Smooth muscle cell (in vitro differentiated cells): Measurements from ENCODE around the gene OXGR1. TPM values are rescaled to one million over a fixed set of nuclear protein-coding genes. Genes with fewer than 3 reads are reported as not detected.

ENCODE experiments used
- DNase-seq: peaks from one replicate; lab custom pipeline; 2025; ENCODE audit not compliant: unreplicated experiment; lab: John Stamatoyannopoulos, UW
- H2AFZ ChIP-seq: fragments of 200-600 bp; sonication (generic); 2 replicates; pipeline ENCODE4 v1.6.0; 2016; ENCODE audit warnings: antibody characterized with exemption, low read depth, mild to moderate bottlenecking
- H3F3A ChIP-seq: fragments of 200-600 bp; sonication (generic); 2 replicates; pipeline ENCODE4 v1.6.0; 2017; ENCODE audit warnings: antibody characterized with exemption, low read depth
- H3K27ac ChIP-seq: fragments of 200-600 bp; sonication (generic); 2 replicates; pipeline ENCODE4 v1.5.1; 2016; ENCODE audit warnings: low read depth, mild to moderate bottlenecking
- H3K27me3 ChIP-seq: fragments of 200-600 bp; sonication (generic); 2 replicates; pipeline ENCODE4 v1.6.1; 2016; ENCODE audit warnings: low read depth, mild to moderate bottlenecking
- H3K36me3 ChIP-seq: fragments of 200-600 bp; sonication (generic); 2 replicates; pipeline ENCODE4 v1.5.1; 2016; ENCODE audit warnings: low read depth
- H3K4me1 ChIP-seq: fragments of 200-600 bp; sonication (generic); 2 replicates; pipeline ENCODE4 v1.5.1; 2016; ENCODE audit warnings: low read depth
- H3K4me2 ChIP-seq: fragments of 200-600 bp; sonication (generic); 2 replicates; pipeline ENCODE4 v1.6.0; 2016; ENCODE audit warnings: mild to moderate bottlenecking
- H3K4me3 ChIP-seq: fragments of 200-600 bp; sonication (generic); 2 replicates; pipeline ENCODE4 v1.5.1; 2016; ENCODE audit warnings: mild to moderate bottlenecking
- H3K79me2 ChIP-seq: fragments of 200-600 bp; sonication (generic); 2 replicates; pipeline ENCODE4 v1.6.0; 2016; ENCODE audit warnings: low read depth, mild to moderate bottlenecking
- H3K9ac ChIP-seq: fragments of 200-600 bp; sonication (generic); 2 replicates; pipeline ENCODE4 v1.6.0; 2016; ENCODE audit warnings: low read depth
- H3K9me3 ChIP-seq: fragments of 200-600 bp; sonication (generic); replicated peaks from 2 replicates; pipeline ENCODE4 v1.5.1; 2016; ENCODE audit warnings: low read depth
- H4K20me1 ChIP-seq: fragments of 200-600 bp; sonication (generic); 2 replicates; pipeline ENCODE4 v1.6.0; 2016; ENCODE audit warnings: low read depth
- CTCF ChIP-seq: fragments of 200-600 bp; sonication (generic); IDR thresholded peaks from 2 replicates; pipeline ENCODE4 v1.5.1; 2017; ENCODE audit warnings: borderline replicate concordance, mild to moderate bottlenecking, antibody characterized with exemption; ENCODE audit not compliant: insufficient read depth, poor library complexity, severe bottlenecking
- WGBS: methylation state at CpG from one replicate; pipeline ENCODE4 v1.1.7; 2016; ENCODE audit warnings: low lambda C conversion rate; 5-methylcytosine and 5-hydroxymethylcytosine counted together
- polyA plus RNA-seq: library from polyadenylated mRNA; unstranded; fragments of >200 nt; fragmentation: Nextera tagmentation; extraction: Ambion mirVana; gene quantifications from 2 replicates; pipeline ENCODE4 v1.2.1, GENCODE V29; 2016
- total RNA-seq: library from RNA; depleted of rRNA; stranded (reverse); fragments of >200 nt; gene quantifications from 2 replicates; pipeline ENCODE4 v1.2.3, GENCODE V29; 2014

OXGR1 gene
- total and polyA plus RNA-seq, 2 experiments from 2014 or later = 1.4 TPM; not detected in 1

GRCh38 chr13:96996107-96996506, 1.8 kb upstream of the OXGR1 start:
- no peak overlapping the region for H2AFZ ChIP-seq
- H3K4me2 ChIP-seq = no peak overlapping the region
- no peak overlapping the region for H3K27ac ChIP-seq
- no peaks in the 10 kb centered on the region for H3F3A ChIP-seq
- TF ChIP-seq CTCF = no peak
- H4K20me1 ChIP-seq = no peaks in the 10 kb centered on the region
- DNase-seq = no peak
- WGBS = 65% methylated on average over 4 of the region's 4 CpGs
- H3K9ac ChIP-seq = no peak overlapping the region
- no peaks in the 10 kb centered on the region for H3K79me2 ChIP-seq
- H3K9me3 ChIP-seq = no peaks in the 10 kb centered on the region
- no peak overlapping the region for H3K4me3 ChIP-seq
- H3K27me3 ChIP-seq = peaks cover 68% of the 10 kb centered on the region
- H3K4me1 ChIP-seq = peaks cover 6% of the 10 kb centered on the region
- H3K36me3 ChIP-seq = no peaks in the 10 kb centered on the region

- Histone ChIP-seq H3K4me1 (peaks cover 6% of the 10 kb centered on the region), H4K20me1 (no peaks in the 10 kb centered on the region), H3K79me2 (no peaks in the 10 kb centered on the region), H2AFZ (no peak overlapping the region), H3K4me3 (no peak overlapping the region), H3K4me2 (peak overlapping the region; percentile 86), H3F3A (no peaks in the 10 kb centered on the region), H3K36me3 (no peaks in the 10 kb centered on the region), H3K9ac (no peak overlapping the region), H3K27ac (no peak overlapping the region), H3K9me3 (no peaks in the 10 kb centered on the region), H3K27me3 (peaks cover 68% of the 10 kb centered on the region)
- no peak for DNase-seq
- no peak for TF ChIP-seq CTCF
- whole genome bisulfite sequencing = 51% methylated on average over 10 of the region's 10 CpGs
These were observed 575 bp upstream of the OXGR1 start for GRCh38 chr13:96994858-96995243.

GRCh38 chr13:96993634-96994016, 651 bp downstream of the OXGR1 start:
- Histone ChIP-seq H3K4me3 (peak overlapping the region; percentile 46), H3K4me1 (peaks cover 6% of the 10 kb centered on the region), H3K4me2 (peak overlapping the region; percentile 86), H2AFZ (no peak overlapping the region), H3K9me3 (no peaks in the 10 kb centered on the region), H4K20me1 (no peaks in the 10 kb centered on the region), H3F3A (no peaks in the 10 kb centered on the region), H3K9ac (no peak overlapping the region), H3K27ac (no peak overlapping the region), H3K79me2 (no peaks in the 10 kb centered on the region), H3K27me3 (peaks cover 66% of the 10 kb centered on the region), H3K36me3 (no peaks in the 10 kb centered on the region)
- DNase-seq = no peak
- TF ChIP-seq CTCF = no peak
- WGBS = 33% methylated on average over 8 of the region's 8 CpGs

GRCh38 chr13:96992633-96993032, 1.6 kb downstream of the OXGR1 start:
- Histone ChIP-seq H3K79me2 (no peaks in the 10 kb centered on the region), H3K27me3 (peaks cover 56% of the 10 kb centered on the region), H4K20me1 (no peaks in the 10 kb centered on the region), H3K9me3 (no peaks in the 10 kb centered on the region), H3K36me3 (no peaks in the 10 kb centered on the region), H3K4me3 (no peak overlapping the region), H3F3A (no peaks in the 10 kb centered on the region), H3K27ac (no peak overlapping the region), H3K4me1 (peaks cover 6% of the 10 kb centered on the region), H3K9ac (no peak overlapping the region), H3K4me2 (no peak overlapping the region), H2AFZ (no peak overlapping the region)
- no peak for DNase-seq
- TF ChIP-seq CTCF = no peak
- WGBS = 81% methylated on average over 2 of the region's 2 CpGs
